Ishikawa (cell line): ENCODE measurements around the gene LRRC51.
A peak's percentile ranks its signal among the peaks of the same experiment; 100 is the strongest.

ENCODE experiments used
- CEBPB ChIP-seq: IDR thresholded peaks from 2 replicates; pipeline ENCODE4 v1.6.1; 2012
- CREB1 ChIP-seq: IDR thresholded peaks from 2 replicates; pipeline ENCODE4 v1.6.1; 2012; ENCODE audit warnings: low read depth
- EP300 ChIP-seq: IDR thresholded peaks from 2 replicates; pipeline ENCODE4 v1.6.1; 2012; ENCODE audit warnings: borderline replicate concordance
- MAX ChIP-seq: IDR thresholded peaks from 2 replicates; pipeline ENCODE4 v1.6.1; 2012
- NFIC ChIP-seq: IDR thresholded peaks from 2 replicates; pipeline ENCODE4 v1.6.1; 2012
- RAD21 ChIP-seq: IDR thresholded peaks from 2 replicates; pipeline ENCODE4 v1.6.1; 2012; ENCODE audit warnings: low read depth
- REST ChIP-seq: IDR thresholded peaks from 2 replicates; pipeline ENCODE4 v1.6.1; 2012; ENCODE audit warnings: low read depth, mild to moderate bottlenecking
- TCF12 ChIP-seq: IDR thresholded peaks from 2 replicates; pipeline ENCODE4 v1.6.1; 2012; ENCODE audit warnings: low read depth
- TEAD4 ChIP-seq: IDR thresholded peaks from 2 replicates; pipeline ENCODE4 v1.6.1; 2012

GRCh38 chr11:72102946-72103753 lies 22.5 kb downstream of the LRRC51 start, which contains the start of gene LAMTOR1:
- TF ChIP-seq CEBPB, result no peak
- TF ChIP-seq EP300, result no peak
- peak; percentile 27; the same call in 1 of the 2 replicates for TF ChIP-seq TCF12
- no peak for TF ChIP-seq NFIC
- no peak for TF ChIP-seq CREB1
- no peak for TF ChIP-seq RAD21
- TF ChIP-seq TEAD4, result no peak
- peak; percentile 74 for TF ChIP-seq MAX
- TF ChIP-seq REST, result no peak
